GM19395 (cell line): ENCODE results near the gene DCAKD.

ENCODE experiments used
- ATAC-seq: cut with Tn5 transposase; IDR thresholded peaks from one replicate; pipeline ENCODE4 v1.9.1; 2021; ENCODE audit warnings: mild to moderate bottlenecking, moderate library complexity; ENCODE audit not compliant: unreplicated experiment

Gene DCAKD

DNA sequence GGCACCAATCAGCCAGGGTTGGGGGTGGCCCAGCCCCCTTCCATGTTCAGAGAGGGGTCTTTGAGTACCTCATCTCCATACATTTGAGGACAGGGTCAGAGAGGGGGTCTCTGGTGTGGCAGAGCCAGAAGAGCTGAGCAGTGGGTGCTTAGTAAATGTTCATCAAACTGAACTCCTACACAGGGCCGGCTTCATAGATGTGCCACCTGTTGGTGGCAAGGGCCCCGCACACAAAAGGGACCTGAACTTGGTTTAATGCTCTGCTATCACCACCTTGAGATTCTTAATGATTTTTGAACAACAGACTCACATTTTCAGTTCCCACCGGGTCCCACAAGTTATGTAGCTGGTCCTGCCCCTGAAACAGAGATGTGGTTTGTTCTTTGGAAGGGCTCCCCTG lies 74.4 kb downstream of the DCAKD start:
- ATAC-seq: no peak

DNA sequence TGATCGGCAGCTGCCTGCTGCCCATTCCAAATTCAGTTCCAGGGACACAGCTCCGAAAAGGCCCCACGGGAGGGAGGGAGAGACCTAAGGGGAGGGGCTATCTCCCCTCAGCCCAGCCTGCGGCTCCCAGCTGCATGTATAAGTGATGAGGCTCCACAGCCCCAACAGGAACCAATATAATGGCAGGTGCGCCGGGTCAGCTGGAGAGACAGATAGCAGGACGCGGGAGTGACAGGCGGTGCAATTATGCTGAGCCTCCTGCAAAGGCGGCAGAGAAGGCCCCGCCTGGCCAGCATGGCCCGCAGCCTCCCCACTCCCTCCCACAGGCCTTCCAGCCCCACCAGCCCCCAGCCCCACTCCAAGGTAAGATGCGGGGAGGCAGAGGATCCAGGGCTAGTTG lies 75.2 kb downstream of the DCAKD start:
- ATAC-seq: no peak
